HG03575 (cell line): Measurements from ENCODE around the gene TIMELESS.
"Not testable (repeated sequence)": the region's sequence is repeated elsewhere in the genome, so short reads cannot be mapped to it uniquely, and the experiment has no call there.

Source experiments
- ATAC-seq: cut with Tn5 transposase; IDR thresholded peaks from one replicate; pipeline ENCODE4 v1.9.1; 2021; ENCODE audit not compliant: unreplicated experiment, insufficient number of reproducible peaks, low FRiP score; ENCODE audit errors: extremely low read depth

The TIMELESS gene

GRCh38 chr12:56468216-56469006, 19.2 kb upstream of the TIMELESS start, which contains the start of gene SPRYD4:
SPRYD4 (plus strand) TSS chr12:56468578; CDS start chr12:56468592, 14 bp downstream.
- ATAC-seq: no peak

GRCh38 chr12:56462565-56462964, 13.3 kb upstream of the TIMELESS start:
- ATAC-seq: no peak

- no peak for ATAC-seq
These were observed 12.3 kb upstream of the TIMELESS start for GRCh38 chr12:56461235-56462159.

- no peak for ATAC-seq
These were observed 8.6 kb upstream of the TIMELESS start for GRCh38 chr12:56457817-56458216.

- no peak for ATAC-seq
These were observed 5.3 kb upstream of the TIMELESS start, which contains the start of gene MIP for GRCh38 chr12:56454557-56454956. MIP (minus strand) TSS chr12:56454657; CDS start chr12:56454613, 44 bp downstream.

GRCh38 chr12:56451147-56451546, 1.9 kb upstream of the TIMELESS start:
- ATAC-seq: no peak

- ATAC-seq: no peak
These were observed 1.0 kb upstream of the TIMELESS start for GRCh38 chr12:56450241-56450640.

- no peak for ATAC-seq
These were observed 377 bp upstream of the TIMELESS start for GRCh38 chr12:56449622-56449984.

GRCh38 chr12:56443208-56443607, 6.0 kb downstream of the TIMELESS start:
- not testable (repeated sequence) for ATAC-seq

GRCh38 chr12:56437430-56438176, 11.6 kb downstream of the TIMELESS start:
- ATAC-seq: no peak

- ATAC-seq: no peak
These were observed 14.4 kb downstream of the TIMELESS start for GRCh38 chr12:56434828-56435227.

GRCh38 chr12:56431850-56432249, 17.4 kb downstream of the TIMELESS start:
- ATAC-seq: no peak

- ATAC-seq: no peak
These were observed 17.9 kb downstream of the TIMELESS start for GRCh38 chr12:56431288-56431687.

GRCh38 chr12:56425940-56426438, 23.2 kb downstream of the TIMELESS start:
- no peak for ATAC-seq

- ATAC-seq: no peak
These were observed 24.0 kb downstream of the TIMELESS start for GRCh38 chr12:56425193-56425592.

- no peak for ATAC-seq
These were observed 28.8 kb downstream of the TIMELESS start for GRCh38 chr12:56420411-56420810.

- ATAC-seq: no peak
These were observed 31.5 kb downstream of the TIMELESS start for GRCh38 chr12:56417739-56418138.

- ATAC-seq: no peak
These were observed 34.8 kb downstream of the TIMELESS start for GRCh38 chr12:56414401-56414800.

GRCh38 chr12:56413392-56413791, 35.8 kb downstream of the TIMELESS start:
- ATAC-seq: no peak
